GM12878 (cell line): Measurements from ENCODE around the gene ULBP1. TPM values are rescaled to one million over a fixed set of nuclear protein-coding genes. Genes with fewer than 3 reads are reported as not detected.
A peak's percentile ranks its signal among the peaks of the same experiment; 100 is the strongest.

Source experiments
- ASH2L ChIP-seq: fragments of 300-600, 200-600 bp; sonication (generic); IDR thresholded peaks from 2 replicates; pipeline ENCODE4 v1.6.1; 2017; ENCODE audit warnings: low read depth, mild to moderate bottlenecking, borderline replicate concordance
- CHD1 ChIP-seq: IDR thresholded peaks from 2 replicates; pipeline ENCODE4 v1.6.1; 2012; ENCODE audit warnings: low read depth, low read length, improper control_type of control experiment
- CREB1 ChIP-seq: IDR thresholded peaks from 2 replicates; pipeline ENCODE4 v1.6.1; 2012; ENCODE audit warnings: low read depth, mild to moderate bottlenecking, inconsistent platforms
- CREM ChIP-seq: IDR thresholded peaks from 2 replicates; pipeline ENCODE4 v1.6.1; 2014; ENCODE audit warnings: antibody characterized with exemption, low read depth
- EP300 ChIP-seq, 2 experiments: fragments of 150-350 bp in 1 of 2; IDR thresholded peaks; 2 replicates each; pipeline ENCODE4 v1.6.1; 2011 to 2012; ENCODE audit warnings: low read depth in 2 of 2, low read length in 2 of 2, borderline replicate concordance in 1 of 2, improper control_type of control experiment in 1 of 2, inconsistent platforms in 1 of 2; ENCODE audit not compliant: control insufficient read depth in 1 of 2
- FOXM1 ChIP-seq: IDR thresholded peaks from 2 replicates; pipeline ENCODE4 v1.6.1; 2012; ENCODE audit warnings: low read depth, mild to moderate bottlenecking, inconsistent platforms, low read length, moderate library complexity
- JUNB ChIP-seq: IDR thresholded peaks from 2 replicates; pipeline ENCODE4 v1.6.1; 2016; ENCODE audit warnings: antibody characterized with exemption, mild to moderate bottlenecking
- MLLT1 ChIP-seq: fragments of 450-650 bp; IDR thresholded peaks from 2 replicates; pipeline ENCODE4 v1.6.1; 2016; ENCODE audit warnings: mild to moderate bottlenecking
- MTA2 ChIP-seq: fragments of 450-650 bp; IDR thresholded peaks from 2 replicates; pipeline ENCODE4 v1.6.1; 2016; ENCODE audit warnings: low read depth, mild to moderate bottlenecking, moderate library complexity
- NBN ChIP-seq: fragments of 450-650 bp; IDR thresholded peaks from 2 replicates; pipeline ENCODE4 v1.6.1; 2016
- NFIC ChIP-seq: IDR thresholded peaks from 2 replicates; pipeline ENCODE4 v1.6.1; 2012; ENCODE audit warnings: low read depth, mild to moderate bottlenecking, inconsistent platforms, low read length, moderate library complexity
- NR2C1 ChIP-seq: fragments of 450-650 bp; IDR thresholded peaks from 2 replicates; pipeline ENCODE4 v1.6.1; 2017; ENCODE audit warnings: antibody characterized with exemption, mild to moderate bottlenecking, moderate library complexity
- NR2C2 ChIP-seq: IDR thresholded peaks from 2 replicates; pipeline ENCODE4 v1.6.1; 2011; ENCODE audit warnings: borderline replicate concordance, low read depth; ENCODE audit not compliant: control insufficient read depth, insufficient read length
- NR2F1 ChIP-seq: fragments of 450-650 bp; conservative IDR thresholded peaks from 2 replicates; pipeline ENCODE4 v1.6.1; 2017; ENCODE audit warnings: mild to moderate bottlenecking
- POLR2AphosphoS5 ChIP-seq: IDR thresholded peaks from 2 replicates; pipeline ENCODE4 v1.6.1; 2011; ENCODE audit warnings: mild to moderate bottlenecking, low read length, inconsistent platforms
- RCOR1 ChIP-seq: conservative IDR thresholded peaks from 2 replicates; pipeline ENCODE4 v1.6.1; 2012; ENCODE audit warnings: low read depth, low read length, improper control_type of control experiment
- RELA ChIP-seq: fragments of 450-650 bp; IDR thresholded peaks from 2 replicates; pipeline ENCODE4 v1.8.0; 2014; ENCODE audit warnings: borderline replicate concordance; ENCODE audit not compliant: partially characterized antibody
- SIX5 ChIP-seq: IDR thresholded peaks from 2 replicates; pipeline ENCODE4 v1.6.1; 2011; ENCODE audit warnings: mild to moderate bottlenecking, low read depth, low read length, moderate library complexity; ENCODE audit not compliant: severe bottlenecking
- SP1 ChIP-seq: IDR thresholded peaks from one replicate; pipeline ENCODE4 v1.6.1; 2011; ENCODE audit warnings: low read depth, low read length
- TAF1 ChIP-seq: IDR thresholded peaks from 2 replicates; pipeline ENCODE4 v1.6.1; 2011; ENCODE audit warnings: mild to moderate bottlenecking, low read depth, low read length, borderline replicate concordance
- TCF3 ChIP-seq: IDR thresholded peaks from 2 replicates; pipeline ENCODE4 v1.6.1; 2012; ENCODE audit warnings: low read depth, mild to moderate bottlenecking, low read length, borderline replicate concordance; ENCODE audit not compliant: insufficient read depth
- USF2 ChIP-seq: IDR thresholded peaks from 2 replicates; pipeline ENCODE4 v1.6.1; 2011; ENCODE audit warnings: low read depth, low read length, improper control_type of control experiment, borderline replicate concordance
- ZNF207 ChIP-seq: fragments of 450-650 bp; IDR thresholded peaks from 2 replicates; pipeline ENCODE4 v1.6.1; 2014; ENCODE audit warnings: antibody characterized with exemption, mild to moderate bottlenecking, borderline replicate concordance
- ZNF217 ChIP-seq: fragments of 450-650 bp; IDR thresholded peaks from 2 replicates; pipeline ENCODE4 v1.6.1; 2017; ENCODE audit warnings: antibody characterized with exemption, mild to moderate bottlenecking
- ZSCAN29 ChIP-seq: fragments of 450-650 bp; IDR thresholded peaks from 2 replicates; pipeline ENCODE4 v1.6.1; 2017; ENCODE audit warnings: mild to moderate bottlenecking, moderate library complexity
- polyA plus RNA-seq, 11 experiments: library from polyadenylated mRNA; depleted of rRNA in 4 of 11; unstranded in 6 of 11; stranded (reverse) in 5 of 11; fragments of >200 nt; fragmentation: Nextera tagmentation in 4 of 11; fragmentation: Illumina TruSeq in 1 of 11; extraction: Ambion mirVana in 4 of 11; extraction: Trizol in 1 of 11; gene quantifications; 1 replicate in 1 of 11; 2 replicates in 10 of 11; pipeline versions ENCODE4 v1.2.1 to v1.2.3, GENCODE V29; 2011 to 2016; ENCODE audit warnings: inconsistent platforms in 2 of 11, missing spikeins in 2 of 11, low read depth in 1 of 11
- total RNA-seq, 4 experiments: library from RNA; depleted of rRNA in 3 of 4; stranded (reverse); fragments of >200 nt in 3 of 4; fragmentation: Illumina TruSeq in 1 of 4; extraction: Trizol in 1 of 4; gene quantifications; 2 replicates each; pipeline versions ENCODE4 v1.2.1 to v1.2.3, GENCODE V29; 2013 to 2021
- TF ChIP-seq, protein P1 (sequence below): IDR thresholded peaks from 2 replicates; pipeline ENCODE4 v1.6.1; 2011; ENCODE audit warnings: low read depth, mild to moderate bottlenecking, low read length, moderate library complexity, borderline replicate concordance; ENCODE audit errors: extremely low read depth
- TF ChIP-seq, protein P2 (sequence below): fragments of 450-650 bp; conservative IDR thresholded peaks from 2 replicates; pipeline ENCODE4 v1.6.1; 2017; ENCODE audit warnings: mild to moderate bottlenecking, moderate library complexity

The ULBP1 gene
- total and polyA plus RNA-seq, 10 of the 15 experiments (the other 5 are each of a cell fraction or from before 2014, with no cell fraction given): 0.02 to 0.12 (median 0.04) TPM; not detected in 7

GRCh38 chr6:149941583-149942460 lies 21.9 kb upstream of the ULBP1 start, which contains the start of gene ULBP2 (continued):
- TF ChIP-seq MLLT1: peak; percentile 61; the same call in 1 of the 2 replicates
- TF ChIP-seq POLR2AphosphoS5: no peak
- TF ChIP-seq, protein P1, sequence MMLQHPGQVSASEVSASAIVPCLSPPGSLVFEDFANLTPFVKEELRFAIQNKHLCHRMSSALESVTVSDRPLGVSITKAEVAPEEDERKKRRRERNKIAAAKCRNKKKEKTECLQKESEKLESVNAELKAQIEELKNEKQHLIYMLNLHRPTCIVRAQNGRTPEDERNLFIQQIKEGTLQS: no peak
- no peak for TF ChIP-seq ZNF207
- peak; percentile 38 for TF ChIP-seq SP1
- no peak for TF ChIP-seq MTA2
- no peak for TF ChIP-seq NR2F1
- no peak for TF ChIP-seq FOXM1
- TF ChIP-seq NFIC: no peak
- no peak for TF ChIP-seq CREM
- TF ChIP-seq ZSCAN29: no peak
- TF ChIP-seq NBN: no peak
- TF ChIP-seq USF2: no peak
- TF ChIP-seq NR2C1: 0 out of 2 replicates have a peak, but pooled peaks have one; percentile 14
- no peak for TF ChIP-seq JUNB
- TF ChIP-seq RCOR1: no peak
- peak; percentile 79 for TF ChIP-seq CREB1
- TF ChIP-seq ASH2L: no peak
- TF ChIP-seq NR2C2: no peak
- TF ChIP-seq, protein P2, sequence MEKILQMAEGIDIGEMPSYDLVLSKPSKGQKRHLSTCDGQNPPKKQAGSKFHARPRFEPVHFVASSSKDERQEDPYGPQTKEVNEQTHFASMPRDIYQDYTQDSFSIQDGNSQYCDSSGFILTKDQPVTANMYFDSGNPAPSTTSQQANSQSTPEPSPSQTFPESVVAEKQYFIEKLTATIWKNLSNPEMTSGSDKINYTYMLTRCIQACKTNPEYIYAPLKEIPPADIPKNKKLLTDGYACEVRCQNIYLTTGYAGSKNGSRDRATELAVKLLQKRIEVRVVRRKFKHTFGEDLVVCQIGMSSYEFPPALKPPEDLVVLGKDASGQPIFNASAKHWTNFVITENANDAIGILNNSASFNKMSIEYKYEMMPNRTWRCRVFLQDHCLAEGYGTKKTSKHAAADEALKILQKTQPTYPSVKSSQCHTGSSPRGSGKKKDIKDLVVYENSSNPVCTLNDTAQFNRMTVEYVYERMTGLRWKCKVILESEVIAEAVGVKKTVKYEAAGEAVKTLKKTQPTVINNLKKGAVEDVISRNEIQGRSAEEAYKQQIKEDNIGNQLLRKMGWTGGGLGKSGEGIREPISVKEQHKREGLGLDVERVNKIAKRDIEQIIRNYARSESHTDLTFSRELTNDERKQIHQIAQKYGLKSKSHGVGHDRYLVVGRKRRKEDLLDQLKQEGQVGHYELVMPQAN: 0 out of 2 replicates have a peak, but pooled peaks have one; percentile 38
- no peak for TF ChIP-seq RELA
- no peak for TF ChIP-seq CHD1
- no peak for TF ChIP-seq ZNF217
- TF ChIP-seq TAF1: no peak
- TF ChIP-seq TCF3: no peak
- no peak for TF ChIP-seq SIX5
- no peak for TF ChIP-seq EP300 (IDR thresholded peaks at IDR 0.05; ENCODE audit: borderline replicate concordance in 1 of 2, control insufficient read depth in 1 of 2, low read depth in 2 of 2, low read length in 2 of 2)
